ENCODE data around the gene LCN12.

Gene LCN12

DNA sequence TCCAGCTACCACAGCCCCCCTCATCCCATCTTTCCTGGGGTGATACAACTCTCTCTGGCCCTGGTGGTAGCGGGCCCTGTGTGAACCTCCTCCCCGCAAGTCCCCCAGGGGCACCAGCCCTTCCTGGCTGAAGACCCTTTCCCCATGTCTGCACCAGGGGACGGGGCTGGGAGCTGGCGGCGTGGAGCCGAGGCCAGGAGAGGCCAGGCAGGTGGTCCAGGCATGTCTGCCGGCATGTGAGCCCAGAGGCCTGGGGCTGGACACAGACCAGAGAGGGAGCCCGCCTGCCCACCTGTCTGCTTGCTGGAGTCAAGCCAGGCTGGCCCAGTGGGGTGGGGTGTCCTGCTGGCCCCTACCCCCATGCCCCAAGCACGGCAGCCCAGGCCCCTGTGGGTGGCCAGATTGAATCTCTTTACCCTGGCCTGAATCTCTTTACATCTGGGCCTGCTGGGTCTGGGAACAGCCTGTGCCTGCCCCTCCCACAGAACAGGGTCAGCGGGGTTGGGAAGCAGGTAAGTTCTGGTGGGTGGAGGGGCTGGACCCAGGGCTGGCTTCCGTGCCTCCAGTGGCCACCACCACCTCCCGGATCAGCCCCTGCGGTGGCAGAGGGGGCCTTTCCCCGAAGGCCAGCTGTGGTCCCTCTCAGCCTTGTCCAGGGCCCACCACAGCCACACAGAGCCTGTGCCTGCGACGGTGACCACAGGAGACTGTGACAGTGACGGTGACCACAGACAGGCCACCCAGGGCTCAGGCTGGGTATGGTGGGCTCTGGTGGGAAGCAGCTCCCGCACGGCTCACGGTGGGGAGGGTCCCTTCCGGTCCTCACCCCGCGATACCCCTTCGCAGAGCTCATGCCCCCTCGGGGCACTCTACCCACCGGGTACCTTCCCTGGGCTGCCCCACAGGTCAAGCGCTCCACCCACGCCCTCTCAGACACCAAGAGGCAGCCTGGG, 7.1 kb downstream of the LCN12 start:
- no peak for DNase-seq

- peak; percentile 38 for DNase-seq
Observed at GRCh38 chr9:136960212-136960937, 8.3 kb downstream of the LCN12 start.

- no peak for DNase-seq
Observed at GRCh38 chr9:136960938-136961275, 8.8 kb downstream of the LCN12 start.

GRCh38 chr9:136961279-136962065, 9.4 kb downstream of the LCN12 start:
- DNase-seq = no peak

DNA sequence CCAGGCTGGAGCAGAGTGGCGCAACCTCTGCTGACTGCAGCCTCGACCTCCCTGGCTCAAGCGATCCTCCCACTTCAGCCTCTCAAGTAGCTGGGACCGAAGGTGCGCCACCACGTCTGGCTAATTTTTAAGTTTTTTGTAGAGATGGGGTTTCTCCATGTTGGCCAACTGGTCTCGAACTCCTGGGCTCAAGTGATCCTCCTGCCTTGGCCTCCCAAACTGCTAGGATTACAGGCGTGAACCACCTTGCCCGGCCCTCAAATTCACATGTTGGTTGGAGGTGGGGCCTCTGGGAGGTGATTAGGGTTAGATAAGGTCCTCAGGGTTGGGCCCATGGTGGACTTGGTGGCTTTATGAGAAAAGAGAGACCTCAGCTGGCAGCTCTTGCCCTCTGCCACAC, 10.1 kb downstream of the LCN12 start:
- no peak for DNase-seq

- no peak for DNase-seq
Observed at GRCh38 chr9:136962701-136963248, 10.7 kb downstream of the LCN12 start.

GRCh38 chr9:136963341-136963740, 11.3 kb downstream of the LCN12 start:
- no peak for DNase-seq

DNA sequence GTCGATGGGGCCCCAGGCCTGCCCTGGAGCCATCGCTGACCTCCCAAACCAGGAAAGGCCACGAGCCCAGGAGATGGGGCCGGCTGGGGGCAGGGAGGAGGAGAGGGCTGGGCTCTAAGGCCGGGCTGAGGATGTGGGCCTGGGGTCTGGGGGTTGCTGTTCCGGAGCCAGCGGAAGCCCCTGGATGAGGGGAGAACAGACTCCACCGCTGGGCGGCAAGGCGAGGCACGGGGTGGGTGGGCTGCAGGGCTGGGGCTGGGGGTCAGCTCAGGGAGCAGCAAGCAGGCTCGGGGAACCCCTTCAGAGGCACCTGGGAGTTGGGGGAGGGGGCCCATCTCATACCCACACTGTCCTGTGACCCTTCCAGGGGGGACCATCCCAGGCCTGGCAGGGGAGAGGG, 11.7 kb downstream of the LCN12 start:
- no peak for DNase-seq

- DNase-seq = no peak
Observed at GRCh38 chr9:136964171-136964689, 12.2 kb downstream of the LCN12 start.

- no peak for DNase-seq
Observed at GRCh38 chr9:136964833-136965422, 12.9 kb downstream of the LCN12 start.

- DNase-seq = no peak
Observed at GRCh38 chr9:136965771-136966484, 13.9 kb downstream of the LCN12 start.

DNA sequence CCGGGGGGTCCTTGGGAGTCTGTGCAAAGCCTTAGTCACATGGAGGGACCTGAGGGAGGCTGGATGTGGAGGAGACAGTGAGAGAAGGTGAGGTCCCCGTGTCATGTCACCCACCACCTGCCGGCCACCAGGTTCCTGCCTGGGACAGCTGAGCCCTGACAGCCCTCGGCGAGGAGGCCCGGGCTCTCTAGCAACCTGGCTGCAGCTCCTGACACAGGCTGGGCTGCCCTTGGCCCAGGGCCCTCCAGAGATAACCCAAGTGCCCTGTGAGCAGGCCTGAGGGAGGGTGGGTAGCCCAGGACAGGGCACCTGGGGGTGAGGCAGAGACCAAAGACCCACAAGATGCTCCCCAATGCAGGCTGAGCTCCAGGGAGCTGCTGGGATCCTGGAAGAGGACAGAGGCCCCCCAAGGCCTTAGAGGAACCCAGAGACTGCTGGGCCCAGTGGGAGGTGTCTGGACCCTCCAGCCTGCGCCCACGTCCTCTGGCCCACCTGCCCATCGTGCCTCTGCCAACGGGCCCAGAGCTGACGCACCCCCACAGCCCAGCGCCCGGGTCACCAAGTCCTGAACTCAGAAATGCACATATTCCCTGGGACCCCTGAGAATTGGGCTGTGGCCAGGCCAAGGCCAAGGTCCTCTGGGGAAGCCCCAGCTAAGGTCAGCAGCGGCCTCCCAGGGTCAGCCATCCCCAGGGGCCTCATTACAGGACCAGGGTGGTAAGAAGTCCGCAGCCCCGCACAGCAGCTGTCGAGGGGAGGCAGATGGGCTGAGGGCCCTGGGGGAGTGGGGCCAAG, 16.5 kb downstream of the LCN12 start:
- no peak for DNase-seq

DNA sequence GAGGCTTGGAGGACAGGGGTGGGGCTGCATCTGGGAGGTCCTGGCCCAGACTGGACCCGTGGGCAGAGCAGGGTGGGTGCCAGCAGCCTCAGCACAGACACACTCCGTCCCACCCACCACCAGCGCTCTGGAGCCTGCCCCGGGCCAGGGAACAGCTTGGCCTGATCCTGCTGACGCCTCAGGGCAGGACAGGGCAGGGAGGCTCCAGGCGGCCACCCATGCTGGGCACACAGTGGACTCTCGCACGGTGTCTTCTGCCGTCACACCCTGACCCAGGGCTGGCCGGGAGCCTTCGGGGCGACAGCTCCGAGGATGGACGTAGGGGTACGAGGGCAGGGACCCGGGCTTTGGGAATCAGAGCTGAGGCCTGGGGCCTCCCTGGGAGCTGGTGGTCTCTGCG, 17.1 kb downstream of the LCN12 start:
- no peak for DNase-seq

DNA sequence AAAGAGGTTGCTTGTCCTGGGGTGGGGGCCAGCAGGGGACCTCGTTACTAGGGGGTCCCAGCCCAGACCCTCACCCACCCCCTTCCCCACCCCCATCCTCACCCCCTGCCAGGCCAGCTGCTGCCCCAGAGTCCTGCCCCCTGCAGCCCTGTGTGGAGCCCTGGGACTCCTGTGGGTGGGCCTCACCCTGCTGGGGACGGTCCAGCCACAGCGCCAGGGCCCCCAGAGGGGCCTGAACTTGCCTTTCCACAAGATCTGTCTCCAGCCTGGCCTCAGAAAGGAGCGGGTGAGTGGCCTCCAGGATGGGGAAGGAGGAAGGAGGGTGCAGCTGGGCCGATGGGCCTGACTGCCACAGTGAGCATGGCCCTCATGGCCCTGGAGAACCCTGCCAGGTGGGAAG, 17.7 kb downstream of the LCN12 start:
- no peak for DNase-seq

GRCh38 chr9:136970361-136970760, 18.3 kb downstream of the LCN12 start:
- no peak for DNase-seq

- no peak for DNase-seq
Observed at GRCh38 chr9:136971746-136972145, 19.7 kb downstream of the LCN12 start.

DNA sequence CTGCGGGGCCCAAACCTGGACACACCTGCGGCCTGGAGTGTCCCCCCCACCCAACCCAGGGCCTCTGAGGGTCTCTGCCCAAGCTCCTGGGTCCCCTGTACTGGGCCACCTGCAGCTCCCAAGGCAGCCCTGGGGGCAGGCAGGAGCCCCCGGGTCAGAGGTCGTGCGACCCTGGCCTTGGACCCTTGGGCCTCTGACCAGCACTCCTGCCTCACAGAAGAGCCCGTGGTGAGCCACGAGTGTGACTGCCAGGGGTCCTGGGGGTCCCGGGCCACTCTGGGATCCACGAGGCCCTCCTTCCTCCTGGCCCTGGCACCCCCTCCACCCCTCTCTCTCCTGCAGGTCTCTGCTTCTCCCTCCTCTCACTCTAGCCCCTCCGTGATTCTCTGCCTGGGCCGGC, 20.3 kb downstream of the LCN12 start:
- no peak for DNase-seq

DNA sequence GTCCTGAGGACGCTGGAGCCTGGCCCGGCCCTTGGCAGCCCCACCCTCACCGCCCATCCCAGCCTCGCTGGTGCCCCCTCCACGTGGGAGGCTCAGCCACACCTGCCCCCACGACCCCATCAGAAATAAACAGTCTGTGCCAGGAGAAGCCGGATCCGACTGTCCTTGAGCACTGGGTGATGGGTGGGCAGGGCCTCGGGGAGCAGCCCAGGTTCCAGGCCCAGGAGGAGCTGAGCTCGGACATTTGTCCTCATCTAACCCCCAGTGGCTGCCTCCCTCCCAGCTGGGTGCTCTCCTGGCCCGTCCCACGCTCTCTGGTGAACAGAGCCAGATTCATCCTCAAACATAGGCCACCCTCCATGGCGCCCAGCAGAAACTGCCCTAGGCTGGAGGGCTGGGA, 20.7 kb downstream of the LCN12 start:
- no peak for DNase-seq

GRCh38 chr9:136973618-136974617, 21.8 kb downstream of the LCN12 start:
- DNase-seq = no peak

Measured in activated gamma-delta T cell (primary cell).